GM19452 (cell line): Measurements from ENCODE around the gene ATG7.

Source experiments
- ATAC-seq: cut with Tn5 transposase; IDR thresholded peaks from one replicate; pipeline ENCODE4 v1.9.1; 2021; ENCODE audit not compliant: unreplicated experiment

The ATG7 gene

GRCh38 chr3:11532931-11533391 lies 260.8 kb downstream of the ATG7 start:
- ATAC-seq = no peak

GRCh38 chr3:11534011-11534792 lies 262.0 kb downstream of the ATG7 start:
- ATAC-seq = no peak

- no peak for ATAC-seq
These were observed 262.6 kb downstream of the ATG7 start for GRCh38 chr3:11534793-11535101.

GRCh38 chr3:11535243-11535960 lies 263.2 kb downstream of the ATG7 start:
- no peak for ATAC-seq

GRCh38 chr3:11536132-11536935 lies 264.1 kb downstream of the ATG7 start:
- no peak for ATAC-seq

- no peak for ATAC-seq
These were observed 264.9 kb downstream of the ATG7 start for GRCh38 chr3:11536936-11537612.

GRCh38 chr3:11538581-11538980 lies 266.4 kb downstream of the ATG7 start:
- no peak for ATAC-seq

GRCh38 chr3:11539218-11539617 lies 267.0 kb downstream of the ATG7 start:
- ATAC-seq = no peak

GRCh38 chr3:11539677-11540076 lies 267.5 kb downstream of the ATG7 start:
- no peak for ATAC-seq

GRCh38 chr3:11541321-11542303 lies 269.4 kb downstream of the ATG7 start:
- no peak for ATAC-seq

- ATAC-seq = no peak
These were observed 270.4 kb downstream of the ATG7 start for GRCh38 chr3:11542551-11542950.

GRCh38 chr3:11543141-11543947 lies 271.1 kb downstream of the ATG7 start:
- ATAC-seq = no peak

- no peak for ATAC-seq
These were observed 271.8 kb downstream of the ATG7 start for GRCh38 chr3:11543948-11544387.

- ATAC-seq = no peak
These were observed 272.4 kb downstream of the ATG7 start for GRCh38 chr3:11544412-11545181.

GRCh38 chr3:11545186-11545851 lies 273.1 kb downstream of the ATG7 start:
- no peak for ATAC-seq

GRCh38 chr3:11546657-11547302 lies 274.6 kb downstream of the ATG7 start:
- ATAC-seq = no peak

GRCh38 chr3:11547498-11547897 lies 275.3 kb downstream of the ATG7 start:
- no peak for ATAC-seq
